CD4-positive, alpha-beta T cell treated with Interleukin-15 for 4 hours (primary cell): ENCODE measurements around the gene CABLES1.

Experiments used
- DNase-seq: peaks from one replicate; pipeline ENCODE4 v3.0.0-alpha.2; 2020; ENCODE audit warnings: low spot score

The CABLES1 gene

GRCh38 chr18:23217781-23218180 lies 82.5 kb downstream of the CABLES1 start:
- no peak for DNase-seq

GRCh38 chr18:23220355-23220754 lies 85.1 kb downstream of the CABLES1 start:
- DNase-seq: no peak

GRCh38 chr18:23223641-23224040 lies 88.4 kb downstream of the CABLES1 start:
- DNase-seq: no peak

- DNase-seq: no peak
These were observed 90.2 kb downstream of the CABLES1 start for GRCh38 chr18:23225503-23225902.

GRCh38 chr18:23226391-23226790 lies 91.1 kb downstream of the CABLES1 start:
- DNase-seq: no peak

- no peak for DNase-seq
These were observed 91.8 kb downstream of the CABLES1 start for GRCh38 chr18:23226930-23227725.

GRCh38 chr18:23227726-23228070 lies 92.4 kb downstream of the CABLES1 start:
- no peak for DNase-seq

- no peak for DNase-seq
These were observed 93.1 kb downstream of the CABLES1 start for GRCh38 chr18:23228102-23229061.

- no peak for DNase-seq
These were observed 94.2 kb downstream of the CABLES1 start for GRCh38 chr18:23229472-23229871.

GRCh38 chr18:23230686-23231085 lies 95.4 kb downstream of the CABLES1 start:
- DNase-seq: no peak

GRCh38 chr18:23231340-23232021 lies 96.2 kb downstream of the CABLES1 start:
- peak; percentile 73 for DNase-seq

GRCh38 chr18:23232331-23232730 lies 97.0 kb downstream of the CABLES1 start:
- DNase-seq: no peak

GRCh38 chr18:23234619-23235018 lies 99.3 kb downstream of the CABLES1 start:
- DNase-seq: no peak

- no peak for DNase-seq
These were observed 100.1 kb downstream of the CABLES1 start for GRCh38 chr18:23235336-23235735.

GRCh38 chr18:23235860-23236259 lies 100.6 kb downstream of the CABLES1 start:
- no peak for DNase-seq

- no peak for DNase-seq
These were observed 101.7 kb downstream of the CABLES1 start for GRCh38 chr18:23236876-23237468.

- DNase-seq: no peak
These were observed 102.4 kb downstream of the CABLES1 start for GRCh38 chr18:23237524-23238151.

GRCh38 chr18:23238152-23238531 lies 102.9 kb downstream of the CABLES1 start:
- no peak for DNase-seq

GRCh38 chr18:23238651-23239349 lies 103.5 kb downstream of the CABLES1 start:
- DNase-seq: no peak

- no peak for DNase-seq
These were observed 104.0 kb downstream of the CABLES1 start for GRCh38 chr18:23239350-23239692.
